Smooth muscle cell (in vitro differentiated cells): ENCODE results near the gene BIRC3. TPM values are rescaled to one million over a fixed set of nuclear protein-coding genes. Genes with fewer than 3 reads are reported as not detected.

Source experiments
- DNase-seq: peaks from one replicate; lab custom pipeline; 2025; ENCODE audit not compliant: unreplicated experiment; lab: John Stamatoyannopoulos, UW
- H2AFZ ChIP-seq: fragments of 200-600 bp; sonication (generic); 2 replicates; pipeline ENCODE4 v1.6.0; 2016; ENCODE audit warnings: antibody characterized with exemption, low read depth, mild to moderate bottlenecking
- H3F3A ChIP-seq: fragments of 200-600 bp; sonication (generic); 2 replicates; pipeline ENCODE4 v1.6.0; 2017; ENCODE audit warnings: antibody characterized with exemption, low read depth
- H3K27ac ChIP-seq: fragments of 200-600 bp; sonication (generic); 2 replicates; pipeline ENCODE4 v1.5.1; 2016; ENCODE audit warnings: low read depth, mild to moderate bottlenecking
- H3K27me3 ChIP-seq: fragments of 200-600 bp; sonication (generic); 2 replicates; pipeline ENCODE4 v1.6.1; 2016; ENCODE audit warnings: low read depth, mild to moderate bottlenecking
- H3K36me3 ChIP-seq: fragments of 200-600 bp; sonication (generic); 2 replicates; pipeline ENCODE4 v1.5.1; 2016; ENCODE audit warnings: low read depth
- H3K4me1 ChIP-seq: fragments of 200-600 bp; sonication (generic); 2 replicates; pipeline ENCODE4 v1.5.1; 2016; ENCODE audit warnings: low read depth
- H3K4me2 ChIP-seq: fragments of 200-600 bp; sonication (generic); 2 replicates; pipeline ENCODE4 v1.6.0; 2016; ENCODE audit warnings: mild to moderate bottlenecking
- H3K4me3 ChIP-seq: fragments of 200-600 bp; sonication (generic); 2 replicates; pipeline ENCODE4 v1.5.1; 2016; ENCODE audit warnings: mild to moderate bottlenecking
- H3K79me2 ChIP-seq: fragments of 200-600 bp; sonication (generic); 2 replicates; pipeline ENCODE4 v1.6.0; 2016; ENCODE audit warnings: low read depth, mild to moderate bottlenecking
- H3K9ac ChIP-seq: fragments of 200-600 bp; sonication (generic); 2 replicates; pipeline ENCODE4 v1.6.0; 2016; ENCODE audit warnings: low read depth
- H3K9me3 ChIP-seq: fragments of 200-600 bp; sonication (generic); replicated peaks from 2 replicates; pipeline ENCODE4 v1.5.1; 2016; ENCODE audit warnings: low read depth
- H4K20me1 ChIP-seq: fragments of 200-600 bp; sonication (generic); 2 replicates; pipeline ENCODE4 v1.6.0; 2016; ENCODE audit warnings: low read depth
- CTCF ChIP-seq: fragments of 200-600 bp; sonication (generic); IDR thresholded peaks from 2 replicates; pipeline ENCODE4 v1.5.1; 2017; ENCODE audit warnings: borderline replicate concordance, mild to moderate bottlenecking, antibody characterized with exemption; ENCODE audit not compliant: insufficient read depth, poor library complexity, severe bottlenecking
- WGBS: methylation state at CpG from one replicate; pipeline ENCODE4 v1.1.7; 2016; ENCODE audit warnings: low lambda C conversion rate; 5-methylcytosine and 5-hydroxymethylcytosine counted together
- polyA plus RNA-seq: library from polyadenylated mRNA; unstranded; fragments of >200 nt; fragmentation: Nextera tagmentation; extraction: Ambion mirVana; gene quantifications from 2 replicates; pipeline ENCODE4 v1.2.1, GENCODE V29; 2016
- total RNA-seq: library from RNA; depleted of rRNA; stranded (reverse); fragments of >200 nt; gene quantifications from 2 replicates; pipeline ENCODE4 v1.2.3, GENCODE V29; 2014

Gene BIRC3
- total RNA-seq (1.6 and 1.7 TPM in 2 replicates), polyA plus RNA-seq (0.74 and 0.94 TPM in 2 replicates)

- no peak within 1 kb of the TSS for H2AFZ ChIP-seq
- no peaks in the 10 kb centered on the region for H4K20me1 ChIP-seq
- H3K4me3 ChIP-seq, result peak within 1 kb of the TSS; percentile 45
- no peaks in the 10 kb centered on the region for H3K79me2 ChIP-seq
- no peaks in the 10 kb centered on the region for H3K9me3 ChIP-seq
- no peak for TF ChIP-seq CTCF
- peak; percentile 19 for DNase-seq
- no peak within 1 kb of the TSS for H3K9ac ChIP-seq
- peak within 1 kb of the TSS; percentile 56 for H3K27ac ChIP-seq
- WGBS, result 16% methylated on average over 34 of the region's 34 CpGs
- peak within 1 kb of the TSS; percentile 85 for H3K4me2 ChIP-seq
- H3F3A ChIP-seq, result peaks cover 4% of the 10 kb centered on the region
- peaks cover 3% of the 10 kb centered on the region for H3K4me1 ChIP-seq
- no peaks in the 10 kb centered on the region for H3K27me3 ChIP-seq
- no peaks in the 10 kb centered on the region for H3K36me3 ChIP-seq
These were observed at the start of gene BIRC3 for GRCh38 chr11:102317099-102317767. Gene BIRC3, plus strand, starts transcription at chr11:102317484. Its CDS starts 7,026 bp downstream, at chr11:102324510.

GRCh38 chr11:102267609-102268008, 49.7 kb upstream of the BIRC3 start:
- DNase-seq, result no peak
- Histone ChIP-seq H3K4me3 (peak overlapping the region; percentile 45), H2AFZ (no peak overlapping the region), H3K36me3 (no peaks in the 10 kb centered on the region), H3F3A (peaks cover 9% of the 10 kb centered on the region), H3K9ac (no peak overlapping the region), H3K4me1 (peaks cover 8% of the 10 kb centered on the region), H3K4me2 (peak overlapping the region; percentile 83), H3K27ac (peak overlapping the region; percentile 34), H3K79me2 (no peaks in the 10 kb centered on the region), H3K27me3 (no peaks in the 10 kb centered on the region), H3K9me3 (no peaks in the 10 kb centered on the region), H4K20me1 (no peaks in the 10 kb centered on the region)
- 13% methylated on average over 5 of the region's 5 CpGs for WGBS
- TF ChIP-seq CTCF, result no peak

GRCh38 chr11:102268083-102268984, 49.0 kb upstream of the BIRC3 start:
- H3K9ac ChIP-seq, result no peak overlapping the region
- peak overlapping the region; percentile 34 for H3K27ac ChIP-seq
- H3K79me2 ChIP-seq, result no peaks in the 10 kb centered on the region
- H3K9me3 ChIP-seq, result no peaks in the 10 kb centered on the region
- H3F3A ChIP-seq, result peaks cover 8% of the 10 kb centered on the region
- no peaks in the 10 kb centered on the region for H3K36me3 ChIP-seq
- H3K4me3 ChIP-seq, result peak overlapping the region; percentile 45
- 21% methylated on average over 35 of the region's 39 CpGs for WGBS
- peaks cover 8% of the 10 kb centered on the region for H3K4me1 ChIP-seq
- H4K20me1 ChIP-seq, result no peaks in the 10 kb centered on the region
- H3K4me2 ChIP-seq, result peak overlapping the region; percentile 83
- peak; percentile 14 for TF ChIP-seq CTCF
- peak; percentile 11 for DNase-seq
- H2AFZ ChIP-seq, result peak overlapping the region; percentile 49
- no peaks in the 10 kb centered on the region for H3K27me3 ChIP-seq
